OCI-LY1 (cell line): ENCODE data around the gene HOXC6.

ENCODE experiments used
- H2AFZ ChIP-seq: fragments of 200-600 bp; sonication (generic), shearing (Covaris generic); 2 replicates; pipeline ENCODE4 v1.6.0; 2014; ENCODE audit warnings: antibody characterized with exemption, mild to moderate bottlenecking, low read length
- H3F3A ChIP-seq: fragments of 200-600 bp; sonication (generic), shearing (Covaris generic); 2 replicates; pipeline ENCODE4 v1.6.0; 2014; ENCODE audit warnings: mild to moderate bottlenecking, antibody characterized with exemption, low read length, moderate library complexity; ENCODE audit not compliant: insufficient read depth
- H3K27ac ChIP-seq: fragments of 200-600 bp; sonication (generic); 2 replicates; pipeline ENCODE4 v1.5.1; 2014; ENCODE audit warnings: low read length, mixed run types, mild to moderate bottlenecking, low read depth; ENCODE audit not compliant: poor library complexity, severe bottlenecking
- H3K27me3 ChIP-seq: fragments of 200-600 bp; sonication (generic); 2 replicates; pipeline ENCODE4 v1.6.0; 2014; ENCODE audit warnings: antibody characterized with exemption, mild to moderate bottlenecking, low read length, moderate library complexity; ENCODE audit not compliant: insufficient read depth
- H3K36me3 ChIP-seq: fragments of 200-600 bp; sonication (generic); 2 replicates; pipeline ENCODE4 v1.6.1; 2014; ENCODE audit warnings: mild to moderate bottlenecking, antibody characterized with exemption, low read length, moderate library complexity, mixed read lengths; ENCODE audit not compliant: insufficient read depth
- H3K4me1 ChIP-seq: fragments of 200-600 bp; sonication (generic); 2 replicates; pipeline ENCODE4 v1.5.1; 2014; ENCODE audit warnings: mild to moderate bottlenecking, low read length, moderate library complexity; ENCODE audit not compliant: insufficient read depth, severe bottlenecking
- H3K4me2 ChIP-seq: fragments of 200-600 bp; sonication (generic), shearing (Covaris generic); 2 replicates; pipeline ENCODE4 v1.6.1; 2014; ENCODE audit warnings: low read length
- H3K4me3 ChIP-seq: fragments of 200-600 bp; sonication (generic); 2 replicates; pipeline ENCODE4 v1.5.1; 2014; ENCODE audit warnings: low read length, low read depth, mild to moderate bottlenecking, mixed read lengths; ENCODE audit not compliant: poor library complexity, severe bottlenecking
- H3K79me2 ChIP-seq: fragments of 200-600 bp; shearing (Covaris generic); 2 replicates; pipeline ENCODE4 v1.6.1; 2016; ENCODE audit warnings: mixed run types, low read length, mixed read lengths; ENCODE audit not compliant: insufficient read depth
- H3K9ac ChIP-seq: fragments of 200-600 bp; sonication (generic), shearing (Covaris generic); 2 replicates; pipeline ENCODE4 v1.6.1; 2014; ENCODE audit warnings: mild to moderate bottlenecking, low read length, mixed read lengths
- H3K9me2 ChIP-seq: fragments of 200-600 bp; sonication (generic), shearing (Covaris generic); 2 replicates; pipeline ENCODE4 v1.6.1; 2014; ENCODE audit warnings: low read depth, mild to moderate bottlenecking, low read length, mixed read lengths
- H3K9me3 ChIP-seq: fragments of 200-600 bp; shearing (Covaris generic); 2 replicates; pipeline ENCODE4 v1.6.1; 2014; ENCODE audit warnings: low read length, mixed read lengths
- H4K20me1 ChIP-seq: fragments of 200-600 bp; sonication (generic), shearing (Covaris generic); 2 replicates; pipeline ENCODE4 v1.6.0; 2016; ENCODE audit warnings: mild to moderate bottlenecking, low read length; ENCODE audit not compliant: insufficient read depth
- EZH2 ChIP-seq: fragments of 200-600 bp; sonication (generic), shearing (Covaris generic); IDR thresholded peaks from 2 replicates; pipeline ENCODE4 v1.8.0; 2017; ENCODE audit warnings: borderline replicate concordance, mixed run types, mild to moderate bottlenecking, antibody characterized with exemption, low read length, moderate library complexity, mixed read lengths
- TF ChIP-seq, protein P1 (sequence below): fragments of 200-600 bp; sonication (generic), shearing (Covaris generic); IDR thresholded peaks from 2 replicates; pipeline ENCODE4 v1.5.1; 2017; ENCODE audit warnings: mild to moderate bottlenecking, antibody characterized with exemption, low read length, moderate library complexity, mixed read lengths

The HOXC6 gene

DNA sequence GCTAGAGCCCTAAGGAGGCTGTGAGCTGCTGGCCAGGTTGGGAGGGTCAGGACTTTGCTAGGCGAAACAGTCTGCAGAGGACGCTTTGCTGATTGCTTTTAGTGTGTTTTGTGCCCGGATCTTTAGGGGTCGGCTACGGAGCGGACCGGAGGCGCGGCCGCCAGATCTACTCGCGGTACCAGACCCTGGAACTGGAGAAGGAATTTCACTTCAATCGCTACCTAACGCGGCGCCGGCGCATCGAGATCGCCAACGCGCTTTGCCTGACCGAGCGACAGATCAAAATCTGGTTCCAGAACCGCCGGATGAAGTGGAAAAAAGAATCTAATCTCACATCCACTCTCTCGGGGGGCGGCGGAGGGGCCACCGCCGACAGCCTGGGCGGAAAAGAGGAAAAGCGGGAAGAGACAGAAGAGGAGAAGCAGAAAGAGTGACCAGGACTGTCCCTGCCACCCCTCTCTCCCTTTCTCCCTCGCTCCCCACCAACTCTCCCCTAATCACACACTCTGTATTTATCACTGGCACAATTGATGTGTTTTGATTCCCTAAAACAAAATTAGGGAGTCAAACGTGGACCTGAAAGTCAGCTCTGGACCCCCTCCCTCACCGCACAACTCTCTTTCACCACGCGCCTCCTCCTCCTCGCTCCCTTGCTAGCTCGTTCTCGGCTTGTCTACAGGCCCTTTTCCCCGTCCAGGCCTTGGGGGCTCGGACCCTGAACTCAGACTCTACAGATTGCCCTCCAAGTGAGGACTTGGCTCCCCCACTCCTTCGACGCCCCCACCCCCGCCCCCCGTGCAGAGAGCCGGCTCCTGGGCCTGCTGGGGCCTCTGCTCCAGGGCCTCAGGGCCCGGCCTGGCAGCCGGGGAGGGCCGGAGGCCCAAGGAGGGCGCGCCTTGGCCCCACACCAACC, 1.5 kb downstream of the HOXC6 start:
- Histone ChIP-seq H3K4me1 (peaks cover 13% of the 10 kb centered on the region), H3K36me3 (no peaks in the 10 kb centered on the region), H2AFZ (no peak overlapping the region), H3K27ac (no peak overlapping the region), H3K79me2 (no peaks in the 10 kb centered on the region), H3K9me2 (no peaks in the 10 kb centered on the region), H3K9me3 (no peaks in the 10 kb centered on the region), H4K20me1 (no peaks in the 10 kb centered on the region), H3K4me2 (no peak overlapping the region), H3F3A (no peaks in the 10 kb centered on the region), H3K27me3 (peaks cover 4% of the 10 kb centered on the region; the same call in 1 of the 2 replicates), H3K4me3 (no peak overlapping the region), H3K9ac (no peak overlapping the region)
- TF ChIP-seq EZH2: no peak
- TF ChIP-seq, protein P1, sequence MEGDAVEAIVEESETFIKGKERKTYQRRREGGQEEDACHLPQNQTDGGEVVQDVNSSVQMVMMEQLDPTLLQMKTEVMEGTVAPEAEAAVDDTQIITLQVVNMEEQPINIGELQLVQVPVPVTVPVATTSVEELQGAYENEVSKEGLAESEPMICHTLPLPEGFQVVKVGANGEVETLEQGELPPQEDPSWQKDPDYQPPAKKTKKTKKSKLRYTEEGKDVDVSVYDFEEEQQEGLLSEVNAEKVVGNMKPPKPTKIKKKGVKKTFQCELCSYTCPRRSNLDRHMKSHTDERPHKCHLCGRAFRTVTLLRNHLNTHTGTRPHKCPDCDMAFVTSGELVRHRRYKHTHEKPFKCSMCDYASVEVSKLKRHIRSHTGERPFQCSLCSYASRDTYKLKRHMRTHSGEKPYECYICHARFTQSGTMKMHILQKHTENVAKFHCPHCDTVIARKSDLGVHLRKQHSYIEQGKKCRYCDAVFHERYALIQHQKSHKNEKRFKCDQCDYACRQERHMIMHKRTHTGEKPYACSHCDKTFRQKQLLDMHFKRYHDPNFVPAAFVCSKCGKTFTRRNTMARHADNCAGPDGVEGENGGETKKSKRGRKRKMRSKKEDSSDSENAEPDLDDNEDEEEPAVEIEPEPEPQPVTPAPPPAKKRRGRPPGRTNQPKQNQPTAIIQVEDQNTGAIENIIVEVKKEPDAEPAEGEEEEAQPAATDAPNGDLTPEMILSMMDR: no peak

DNA sequence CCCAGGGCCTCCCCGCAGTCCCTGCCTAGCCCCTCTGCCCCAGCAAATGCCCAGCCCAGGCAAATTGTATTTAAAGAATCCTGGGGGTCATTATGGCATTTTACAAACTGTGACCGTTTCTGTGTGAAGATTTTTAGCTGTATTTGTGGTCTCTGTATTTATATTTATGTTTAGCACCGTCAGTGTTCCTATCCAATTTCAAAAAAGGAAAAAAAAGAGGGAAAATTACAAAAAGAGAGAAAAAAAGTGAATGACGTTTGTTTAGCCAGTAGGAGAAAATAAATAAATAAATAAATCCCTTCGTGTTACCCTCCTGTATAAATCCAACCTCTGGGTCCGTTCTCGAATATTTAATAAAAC, 2.2 kb downstream of the HOXC6 start:
- Histone ChIP-seq H3K9me2 (no peaks in the 10 kb centered on the region), H3K4me2 (no peak overlapping the region), H3K4me3 (no peak overlapping the region), H3K9me3 (no peaks in the 10 kb centered on the region), H3K79me2 (no peaks in the 10 kb centered on the region), H3K9ac (no peak overlapping the region), H3K27me3 (peaks cover 4% of the 10 kb centered on the region; the same call in 1 of the 2 replicates), H3F3A (no peaks in the 10 kb centered on the region), H2AFZ (no peak overlapping the region), H3K27ac (no peak overlapping the region), H3K4me1 (peaks cover 13% of the 10 kb centered on the region), H3K36me3 (no peaks in the 10 kb centered on the region), H4K20me1 (no peaks in the 10 kb centered on the region)
- TF ChIP-seq, protein P1: no peak
- no peak for TF ChIP-seq EZH2

DNA sequence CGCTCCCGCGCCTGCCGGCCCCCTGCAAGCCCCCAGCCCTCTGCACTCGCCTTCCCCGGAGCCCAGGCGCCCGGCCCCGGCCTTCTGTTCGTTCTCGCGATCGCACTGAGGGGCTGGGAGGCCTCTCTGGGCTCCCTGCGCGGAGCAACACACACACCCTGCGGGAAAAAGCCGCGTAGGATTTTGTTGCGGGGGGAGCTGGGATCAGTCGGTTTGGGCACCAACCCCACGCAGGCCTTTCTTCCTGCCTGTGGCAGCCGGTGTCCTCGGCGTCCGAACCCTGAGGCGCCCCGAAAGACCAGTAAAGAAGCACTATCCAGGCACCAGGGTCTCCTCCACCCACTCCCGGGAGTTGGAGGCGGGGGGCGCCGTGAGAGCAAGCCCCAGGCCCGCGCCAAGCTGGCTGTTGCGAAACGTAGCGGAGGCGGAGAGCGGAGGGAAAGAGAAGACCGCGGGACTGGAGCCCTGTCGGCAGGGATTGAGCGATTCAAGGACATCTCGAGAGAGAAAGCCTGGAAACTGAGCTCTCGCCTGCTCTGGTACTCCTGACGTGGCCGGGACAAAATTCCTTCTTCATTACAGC, 2.7 kb downstream of the HOXC6 start:
- Histone ChIP-seq H3K27me3 (peaks cover 4% of the 10 kb centered on the region; the same call in 1 of the 2 replicates), H3K9me3 (no peaks in the 10 kb centered on the region), H3F3A (no peaks in the 10 kb centered on the region), H3K9ac (no peak overlapping the region), H3K27ac (no peak overlapping the region), H3K4me2 (no peak overlapping the region), H3K4me1 (peaks cover 13% of the 10 kb centered on the region), H3K79me2 (no peaks in the 10 kb centered on the region), H3K9me2 (no peaks in the 10 kb centered on the region), H3K36me3 (no peaks in the 10 kb centered on the region), H2AFZ (no peak overlapping the region), H4K20me1 (no peaks in the 10 kb centered on the region), H3K4me3 (no peak overlapping the region)
- TF ChIP-seq EZH2: no peak
- TF ChIP-seq, protein P1: no peak
